Vagina (tissue), 1 donor: Measurements from ENCODE around the gene GPRC6A. TPM values are rescaled to one million over a fixed set of nuclear protein-coding genes. Genes with fewer than 3 reads are reported as not detected.

Experiments
- total RNA-seq: library from RNA; depleted of rRNA; stranded (reverse); fragments of >200 nt; gene quantifications from one replicate; pipeline ENCODE4 v1.2.3, GENCODE V29; 2016

Gene GPRC6A
- total RNA-seq, 1 donor from 2014 or later: not detected

Other genes starting within 250 kb of the GPRC6A start
- gene RSPH4A, start 212.6 kb downstream of the GPRC6A start, total RNA-seq: not detected
- 13.0 TPM for gene ZUP1, start 160.3 kb downstream of the GPRC6A start, total RNA-seq
- 7.9 TPM for gene KPNA5, start 147.9 kb downstream of the GPRC6A start, total RNA-seq
- gene FAM162B, start 63.4 kb downstream of the GPRC6A start, total RNA-seq: 19.6 TPM
- not detected for gene RFX6, start 48.2 kb upstream of the GPRC6A start, total RNA-seq